Activated B cell treated with CpG ODN at 0.5 μM for 24 hours (primary cell): ENCODE measurements around the gene CGB7. TPM values are rescaled to one million over a fixed set of nuclear protein-coding genes. Genes with fewer than 3 reads are reported as not detected.

Source experiments
- ATAC-seq: fragments of 200-7000 bp; cut with Tn5 transposase; one replicate; pipeline ENCODE4 v1.10.0; 2021; ENCODE audit warnings: low read depth, mild to moderate bottlenecking, moderate library complexity
- CTCF ChIA-PET: fragments of 350-600 bp; sonication (Branson Sonifier 250); formaldehyde crosslinking; loops from one replicate; lab custom pipeline; 2021; ENCODE audit warnings: antibody characterized with exemption; lab: Charles Lee
- POLR2A ChIA-PET: fragments of 350-600 bp; sonication (Branson Sonifier 250); formaldehyde crosslinking; loops from one replicate; lab custom pipeline; 2021; ENCODE audit warnings: antibody characterized with exemption; lab: Charles Lee
- DNase-seq: peaks from one replicate; pipeline ENCODE4 v3.0.0; 2022
- H3K27ac Mint-ChIP-seq: one replicate; pipeline ENCODE4 v1.8.0; 2020; ENCODE audit warnings: mixed read lengths
- H3K27me3 Mint-ChIP-seq: one replicate; pipeline ENCODE4 v1.8.0; 2021; ENCODE audit warnings: mixed read lengths
- H3K36me3 Mint-ChIP-seq: one replicate; pipeline ENCODE4 v1.8.0; 2021; ENCODE audit warnings: low read depth, mixed read lengths
- H3K4me1 Mint-ChIP-seq: one replicate; pipeline ENCODE4 v1.8.0; 2021; ENCODE audit warnings: mixed read lengths
- H3K4me3 Mint-ChIP-seq: one replicate; pipeline ENCODE4 v1.8.0; 2020; ENCODE audit warnings: mild to moderate bottlenecking, mixed read lengths
- H3K9me3 Mint-ChIP-seq: one replicate; pipeline ENCODE4 v1.8.0; 2020; ENCODE audit warnings: mixed read lengths
- intact Hi-C: fragments of 100-400 bp; cut with micrococcal nuclease; formaldehyde crosslinking; loops from one replicate; pipeline ENCODE4 v1.15.1; 2024
- total RNA-seq: library from RNA; stranded (reverse); gene quantifications from 2 replicates; pipeline ENCODE4 v1.2.3, GENCODE V29; 2022
- TF ChIP-seq, protein P1 (sequence below): fragments of 200-600 bp; IDR thresholded peaks from one replicate; pipeline ENCODE4 v1.8.0; 2022; ENCODE audit warnings: antibody characterized with exemption, mild to moderate bottlenecking

CGB7 gene
- total RNA-seq, 1 donor from 2014 or later = not detected

DNA sequence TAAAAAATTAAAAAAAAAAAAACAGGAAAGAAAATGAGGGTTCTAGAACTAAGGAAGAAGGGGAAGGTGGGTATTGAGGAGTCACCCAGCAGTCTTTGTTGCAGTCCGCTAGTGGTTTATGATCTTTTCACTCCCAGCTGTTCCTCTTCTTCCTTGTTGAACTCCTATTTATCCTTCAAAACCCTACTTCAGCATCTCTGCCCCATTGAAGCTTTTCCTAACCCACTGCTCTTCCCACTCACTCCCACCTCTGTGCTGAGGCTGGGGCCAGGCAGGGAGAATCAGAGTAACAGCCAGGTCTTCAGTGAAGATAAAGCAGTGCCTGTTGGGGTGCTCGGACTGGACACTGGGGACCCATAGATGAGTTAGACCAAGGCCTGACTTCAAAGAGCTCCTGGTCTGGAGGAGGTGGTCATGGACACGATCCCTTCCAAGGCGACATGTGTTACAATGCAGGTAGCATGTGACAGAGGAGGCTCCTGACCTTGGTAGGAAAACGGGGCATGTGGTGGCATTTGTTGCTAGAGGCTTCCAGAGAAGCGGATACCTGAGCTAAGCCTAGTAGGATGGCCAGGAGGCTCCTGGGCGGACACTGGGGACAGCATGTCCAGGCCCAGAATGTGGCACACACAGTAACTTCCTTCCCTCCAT is 52.5 kb downstream of the CGB7 start:
- Mint-ChIP-seq H3K9me3 (no peaks in the 10 kb centered on the region), H3K27ac (no peak overlapping the region), H3K4me1 (no peaks in the 10 kb centered on the region), H3K27me3 (no peaks in the 10 kb centered on the region), H3K36me3 (peaks cover 58% of the 10 kb centered on the region), H3K4me3 (no peak overlapping the region)
- ChIA-PET POLR2A (no interaction called here), CTCF (no interaction called here)
- TF ChIP-seq, protein P1, sequence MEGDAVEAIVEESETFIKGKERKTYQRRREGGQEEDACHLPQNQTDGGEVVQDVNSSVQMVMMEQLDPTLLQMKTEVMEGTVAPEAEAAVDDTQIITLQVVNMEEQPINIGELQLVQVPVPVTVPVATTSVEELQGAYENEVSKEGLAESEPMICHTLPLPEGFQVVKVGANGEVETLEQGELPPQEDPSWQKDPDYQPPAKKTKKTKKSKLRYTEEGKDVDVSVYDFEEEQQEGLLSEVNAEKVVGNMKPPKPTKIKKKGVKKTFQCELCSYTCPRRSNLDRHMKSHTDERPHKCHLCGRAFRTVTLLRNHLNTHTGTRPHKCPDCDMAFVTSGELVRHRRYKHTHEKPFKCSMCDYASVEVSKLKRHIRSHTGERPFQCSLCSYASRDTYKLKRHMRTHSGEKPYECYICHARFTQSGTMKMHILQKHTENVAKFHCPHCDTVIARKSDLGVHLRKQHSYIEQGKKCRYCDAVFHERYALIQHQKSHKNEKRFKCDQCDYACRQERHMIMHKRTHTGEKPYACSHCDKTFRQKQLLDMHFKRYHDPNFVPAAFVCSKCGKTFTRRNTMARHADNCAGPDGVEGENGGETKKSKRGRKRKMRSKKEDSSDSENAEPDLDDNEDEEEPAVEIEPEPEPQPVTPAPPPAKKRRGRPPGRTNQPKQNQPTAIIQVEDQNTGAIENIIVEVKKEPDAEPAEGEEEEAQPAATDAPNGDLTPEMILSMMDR = no peak
- DNase-seq = no peak
- ATAC-seq = no peak
- intact Hi-C loops = no loop called here

Other genes with a start within 250 kb of the CGB7 start
- gene BCAT2, start 246.7 kb downstream of the CGB7 start, total RNA-seq = 44.0 and 47.8 TPM in 2 replicates
- gene HSD17B14, start 221.3 kb downstream of the CGB7 start, total RNA-seq = 2.6 and 2.8 TPM in 2 replicates
- gene PLEKHA4, start 189.1 kb downstream of the CGB7 start, total RNA-seq = 5.7 and 6.4 TPM in 2 replicates
- gene PPP1R15A, start 185.3 kb downstream of the CGB7 start, total RNA-seq = 115 and 123 TPM in 2 replicates
- not detected in 2 replicates for gene TULP2, start 159.0 kb downstream of the CGB7 start, total RNA-seq
- gene NUCB1, start 157.4 kb downstream of the CGB7 start, total RNA-seq = 116 and 126 TPM in 2 replicates
- not detected in 2 replicates for gene DHDH, start 124.0 kb downstream of the CGB7 start, total RNA-seq
- 111 and 129 TPM in 2 replicates for gene BAX, start 102.9 kb downstream of the CGB7 start, total RNA-seq
- gene FTL, start 92.4 kb downstream of the CGB7 start, total RNA-seq = 888 and 935 TPM in 2 replicates
- gene GYS1, start 64.4 kb downstream of the CGB7 start, total RNA-seq = 50.7 and 52.7 TPM in 2 replicates
- 75.6 and 79.4 TPM in 2 replicates for gene RUVBL2, start 63.9 kb downstream of the CGB7 start, total RNA-seq
- gene LHB, start 40.7 kb downstream of the CGB7 start, total RNA-seq = not detected in 2 replicates
- gene CGB3, start 33.4 kb downstream of the CGB7 start, total RNA-seq = not detected in 2 replicates
- not detected in 2 replicates for gene CGB2, start 25.9 kb downstream of the CGB7 start, total RNA-seq
- gene CGB1, start 20.9 kb downstream of the CGB7 start, total RNA-seq = not detected in 2 replicates
- not detected in 2 replicates for gene CGB5, start 13.9 kb downstream of the CGB7 start, total RNA-seq
- gene CGB8, start 8.6 kb downstream of the CGB7 start, total RNA-seq = not detected in 2 replicates
- not detected in 2 replicates for gene NTF4, start 7.1 kb upstream of the CGB7 start, total RNA-seq
- not detected in 2 replicates for gene KCNA7, start 14.9 kb upstream of the CGB7 start, total RNA-seq
- 268 and 298 TPM in 2 replicates for gene SNRNP70, start 27.7 kb upstream of the CGB7 start, total RNA-seq
- 3.6 and 4.4 TPM in 2 replicates for gene LIN7B, start 56.6 kb upstream of the CGB7 start, total RNA-seq
- 0.98 and 1.0 TPM in 2 replicates for gene C19orf73, start 61.4 kb upstream of the CGB7 start, total RNA-seq
- 1.2 and 3.6 TPM in 2 replicates for gene PPFIA3, start 61.8 kb upstream of the CGB7 start, total RNA-seq
- not detected in 2 replicates for gene HRC, start 97.6 kb upstream of the CGB7 start, total RNA-seq
- not detected in 2 replicates for gene TRPM4, start 100.0 kb upstream of the CGB7 start, total RNA-seq